HL-60 (cell line): Measurements from ENCODE around the gene ABHD2.

Experiments
- DNase-seq, 2 experiments: peaks; one replicate each; pipeline ENCODE4 v3.0.0-alpha.2; 2010 to 2020; ENCODE audit warnings: low read depth in 1 of 2, low spot score in 1 of 2
- H3K27ac ChIP-seq: fragments of 250-450 bp; sonication (Bioruptor Pico); replicated peaks from 2 replicates; pipeline ENCODE4 v1.5.1; 2020; ENCODE audit warnings: mild to moderate bottlenecking, moderate library complexity
- H3K27me3 ChIP-seq: fragments of 250-450 bp; sonication (Bioruptor Pico); 2 replicates; pipeline ENCODE4 v1.5.1; 2021; ENCODE audit warnings: mild to moderate bottlenecking, moderate library complexity; ENCODE audit not compliant: insufficient read depth, poor library complexity, severe bottlenecking
- H3K4me3 ChIP-seq: replicated peaks from 2 replicates; pipeline ENCODE4 v1.5.1; 2011; ENCODE audit warnings: mild to moderate bottlenecking, control low read depth, low read length; ENCODE audit not compliant: insufficient read depth
- GABPA ChIP-seq: IDR thresholded peaks from 2 replicates; pipeline ENCODE4 v1.6.1; 2012; ENCODE audit warnings: low read depth
- POLR2AphosphoS5 ChIP-seq: IDR thresholded peaks from 2 replicates; pipeline ENCODE4 v1.6.1; 2012; ENCODE audit warnings: low read depth
- SPI1 ChIP-seq: IDR thresholded peaks from 2 replicates; pipeline ENCODE4 v1.6.1; 2012; ENCODE audit warnings: low read depth, mild to moderate bottlenecking, borderline replicate concordance
- TF ChIP-seq, protein P1 (sequence below): IDR thresholded peaks from 2 replicates; pipeline ENCODE4 v1.6.1; 2012; ENCODE audit warnings: low read depth; ENCODE audit not compliant: insufficient replicate concordance
- TF ChIP-seq, protein P2 (sequence below): IDR thresholded peaks from one replicate; pipeline ENCODE4 v1.5.1; 2011; ENCODE audit warnings: low read length, control low read depth, inconsistent platforms; ENCODE audit not compliant: insufficient read depth

ABHD2 gene

GRCh38 chr15:89196994-89197393, 108.7 kb downstream of the ABHD2 start:
- DNase-seq, result no peak
- Histone ChIP-seq H3K27ac (no peak overlapping the region), H3K27me3 (no peaks in the 10 kb centered on the region), H3K4me3 (no peak overlapping the region)
- TF ChIP-seq, protein P1, sequence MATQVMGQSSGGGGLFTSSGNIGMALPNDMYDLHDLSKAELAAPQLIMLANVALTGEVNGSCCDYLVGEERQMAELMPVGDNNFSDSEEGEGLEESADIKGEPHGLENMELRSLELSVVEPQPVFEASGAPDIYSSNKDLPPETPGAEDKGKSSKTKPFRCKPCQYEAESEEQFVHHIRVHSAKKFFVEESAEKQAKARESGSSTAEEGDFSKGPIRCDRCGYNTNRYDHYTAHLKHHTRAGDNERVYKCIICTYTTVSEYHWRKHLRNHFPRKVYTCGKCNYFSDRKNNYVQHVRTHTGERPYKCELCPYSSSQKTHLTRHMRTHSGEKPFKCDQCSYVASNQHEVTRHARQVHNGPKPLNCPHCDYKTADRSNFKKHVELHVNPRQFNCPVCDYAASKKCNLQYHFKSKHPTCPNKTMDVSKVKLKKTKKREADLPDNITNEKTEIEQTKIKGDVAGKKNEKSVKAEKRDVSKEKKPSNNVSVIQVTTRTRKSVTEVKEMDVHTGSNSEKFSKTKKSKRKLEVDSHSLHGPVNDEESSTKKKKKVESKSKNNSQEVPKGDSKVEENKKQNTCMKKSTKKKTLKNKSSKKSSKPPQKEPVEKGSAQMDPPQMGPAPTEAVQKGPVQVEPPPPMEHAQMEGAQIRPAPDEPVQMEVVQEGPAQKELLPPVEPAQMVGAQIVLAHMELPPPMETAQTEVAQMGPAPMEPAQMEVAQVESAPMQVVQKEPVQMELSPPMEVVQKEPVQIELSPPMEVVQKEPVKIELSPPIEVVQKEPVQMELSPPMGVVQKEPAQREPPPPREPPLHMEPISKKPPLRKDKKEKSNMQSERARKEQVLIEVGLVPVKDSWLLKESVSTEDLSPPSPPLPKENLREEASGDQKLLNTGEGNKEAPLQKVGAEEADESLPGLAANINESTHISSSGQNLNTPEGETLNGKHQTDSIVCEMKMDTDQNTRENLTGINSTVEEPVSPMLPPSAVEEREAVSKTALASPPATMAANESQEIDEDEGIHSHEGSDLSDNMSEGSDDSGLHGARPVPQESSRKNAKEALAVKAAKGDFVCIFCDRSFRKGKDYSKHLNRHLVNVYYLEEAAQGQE, result no peak
- TF ChIP-seq POLR2AphosphoS5 (no peak), SPI1 (no peak), GABPA (no peak)

GRCh38 chr15:89197503-89197971, 109.3 kb downstream of the ABHD2 start:
- Histone ChIP-seq H3K27me3 (no peaks in the 10 kb centered on the region), H3K4me3 (no peak overlapping the region), H3K27ac (no peak overlapping the region)
- no peak for TF ChIP-seq SPI1
- DNase-seq, result peak in 1 of 2 experiments; percentile 18

DNA sequence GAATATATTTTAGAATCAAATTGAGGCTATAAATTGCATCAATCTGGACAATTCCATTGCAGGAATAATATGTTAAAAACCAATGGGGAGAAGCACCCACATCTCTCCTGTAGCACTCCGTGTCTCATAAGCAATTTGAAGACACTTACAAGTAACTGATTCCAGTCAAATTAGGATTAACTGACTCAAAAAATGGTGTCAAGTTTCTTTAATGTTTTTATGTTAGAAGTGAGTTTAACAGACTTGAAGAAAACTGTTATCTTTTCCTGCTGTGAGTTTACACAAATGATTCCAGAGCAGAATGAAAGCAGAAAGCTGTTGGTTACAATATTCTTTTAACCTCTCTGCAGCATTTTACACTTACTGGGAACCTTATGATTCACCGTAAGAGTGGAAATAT, 109.9 kb downstream of the ABHD2 start:
- H3K27me3 ChIP-seq, result no peaks in the 10 kb centered on the region
- no peak overlapping the region for H3K4me3 ChIP-seq
- no peak overlapping the region for H3K27ac ChIP-seq
- TF ChIP-seq SPI1 (no peak), GABPA (no peak), POLR2AphosphoS5 (no peak)
- TF ChIP-seq, protein P1, result no peak
- TF ChIP-seq, protein P2, sequence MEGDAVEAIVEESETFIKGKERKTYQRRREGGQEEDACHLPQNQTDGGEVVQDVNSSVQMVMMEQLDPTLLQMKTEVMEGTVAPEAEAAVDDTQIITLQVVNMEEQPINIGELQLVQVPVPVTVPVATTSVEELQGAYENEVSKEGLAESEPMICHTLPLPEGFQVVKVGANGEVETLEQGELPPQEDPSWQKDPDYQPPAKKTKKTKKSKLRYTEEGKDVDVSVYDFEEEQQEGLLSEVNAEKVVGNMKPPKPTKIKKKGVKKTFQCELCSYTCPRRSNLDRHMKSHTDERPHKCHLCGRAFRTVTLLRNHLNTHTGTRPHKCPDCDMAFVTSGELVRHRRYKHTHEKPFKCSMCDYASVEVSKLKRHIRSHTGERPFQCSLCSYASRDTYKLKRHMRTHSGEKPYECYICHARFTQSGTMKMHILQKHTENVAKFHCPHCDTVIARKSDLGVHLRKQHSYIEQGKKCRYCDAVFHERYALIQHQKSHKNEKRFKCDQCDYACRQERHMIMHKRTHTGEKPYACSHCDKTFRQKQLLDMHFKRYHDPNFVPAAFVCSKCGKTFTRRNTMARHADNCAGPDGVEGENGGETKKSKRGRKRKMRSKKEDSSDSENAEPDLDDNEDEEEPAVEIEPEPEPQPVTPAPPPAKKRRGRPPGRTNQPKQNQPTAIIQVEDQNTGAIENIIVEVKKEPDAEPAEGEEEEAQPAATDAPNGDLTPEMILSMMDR, result no peak
- no peak for DNase-seq

DNA sequence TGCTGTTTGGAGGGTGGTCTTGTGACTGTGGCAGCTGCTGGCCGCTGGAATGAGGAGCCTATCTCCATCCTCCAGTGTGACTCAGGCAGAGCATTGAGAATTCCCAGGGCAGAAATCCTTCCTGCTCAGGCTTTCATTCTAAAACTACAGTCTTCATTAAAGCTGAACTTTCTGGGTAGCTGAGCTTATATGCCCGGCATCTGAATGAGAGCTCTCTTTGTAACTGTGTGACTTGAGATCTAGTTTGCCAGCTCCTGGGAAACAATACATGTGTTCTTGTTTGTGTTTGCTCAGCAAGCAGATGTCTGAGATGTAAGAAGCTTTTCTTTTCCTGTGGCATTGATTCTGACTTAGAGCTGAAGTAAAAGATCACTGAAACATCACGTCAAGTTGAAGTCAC, 110.7 kb downstream of the ABHD2 start:
- DNase-seq, result no peak
- Histone ChIP-seq H3K4me3 (no peak overlapping the region), H3K27me3 (no peaks in the 10 kb centered on the region), H3K27ac (no peak overlapping the region)
- TF ChIP-seq GABPA (no peak), POLR2AphosphoS5 (no peak), SPI1 (no peak)
- TF ChIP-seq, protein P2, result no peak
- TF ChIP-seq, protein P1, result no peak
